GM18519 (cell line): ENCODE measurements around the gene TAF11L11.
"Not testable (repeated sequence)": the region's sequence is repeated elsewhere in the genome, so short reads cannot be mapped to it uniquely, and the experiment has no call there.

ENCODE experiments used
- ATAC-seq: cut with Tn5 transposase; IDR thresholded peaks from one replicate; pipeline ENCODE4 v1.9.1; 2021; ENCODE audit warnings: mild to moderate bottlenecking, moderate library complexity; ENCODE audit not compliant: unreplicated experiment, low FRiP score

Gene TAF11L11

DNA sequence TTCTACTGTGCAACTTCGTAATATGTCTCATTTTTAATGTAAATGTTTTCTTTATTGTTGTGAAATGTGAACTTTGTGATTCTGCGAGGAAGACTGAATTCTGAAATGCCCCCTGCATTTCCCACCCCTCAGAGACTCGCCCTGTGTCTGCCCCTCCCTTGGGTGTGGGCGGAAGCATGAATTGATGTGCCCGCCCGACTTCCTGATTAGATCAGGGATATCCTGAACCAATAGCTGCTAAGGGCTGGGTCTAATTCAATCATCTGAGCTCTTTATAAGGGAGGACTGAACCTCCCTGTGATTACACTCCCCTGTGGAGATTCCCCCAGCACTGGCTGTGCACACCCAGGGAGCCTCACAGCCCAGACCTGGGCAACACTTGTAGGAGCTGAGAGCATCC is at the start of gene TAF11L11:
Gene TAF11L11, plus strand, starts transcription at position 304 of the 400 bp plus-strand sequence.
- not testable (repeated sequence) for ATAC-seq

DNA sequence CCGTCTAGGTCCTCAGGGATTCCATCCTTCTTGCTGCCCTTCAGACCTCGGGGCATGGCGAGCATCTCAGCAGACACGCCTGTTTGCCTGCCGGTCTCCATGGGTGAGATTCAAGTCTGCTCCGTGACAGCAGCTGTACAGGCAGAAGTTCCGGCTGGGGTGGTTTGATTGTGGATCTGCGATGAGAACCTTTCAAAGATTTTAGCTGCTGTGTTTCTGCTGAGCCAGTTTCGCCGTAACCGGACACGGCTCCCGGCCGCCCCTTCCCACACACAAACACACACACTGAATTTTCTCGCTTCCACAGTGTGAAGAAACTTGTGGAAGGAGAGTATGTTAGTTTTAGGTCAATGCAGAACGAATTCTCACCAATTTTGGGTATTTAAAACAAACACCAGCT is 18.3 kb upstream of the TAF11L11 start, which contains the start of gene TAF11L7:
Gene TAF11L7, minus strand, starts transcription at position 101 of the 400 bp plus-strand sequence.
- ATAC-seq, result not testable (repeated sequence)

DNA sequence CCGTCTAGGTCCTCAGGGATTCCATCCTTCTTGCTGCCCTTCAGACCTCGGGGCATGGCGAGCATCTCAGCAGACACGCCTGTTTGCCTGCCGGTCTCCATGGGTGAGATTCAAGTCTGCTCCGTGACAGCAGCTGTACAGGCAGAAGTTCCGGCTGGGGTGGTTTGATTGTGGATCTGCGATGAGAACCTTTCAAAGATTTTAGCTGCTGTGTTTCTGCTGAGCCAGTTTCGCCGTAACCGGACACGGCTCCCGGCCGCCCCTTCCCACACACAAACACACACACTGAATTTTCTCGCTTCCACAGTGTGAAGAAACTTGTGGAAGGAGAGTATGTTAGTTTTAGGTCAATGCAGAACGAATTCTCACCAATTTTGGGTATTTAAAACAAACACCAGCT is 13.1 kb upstream of the TAF11L11 start, which contains the start of gene TAF11L8:
Gene TAF11L8, minus strand, starts transcription at position 101 of the 400 bp plus-strand sequence.
- not testable (repeated sequence) for ATAC-seq

GRCh38 chr5:17594255-17594654 is 9.7 kb upstream of the TAF11L11 start, which contains the start of gene TAF11L9:
Gene TAF11L9, minus strand, starts transcription at chr5:17594394.
- not testable (repeated sequence) for ATAC-seq

- not testable (repeated sequence) for ATAC-seq
These were observed 6.3 kb upstream of the TAF11L11 start, which contains the start of gene TAF11L10 for GRCh38 chr5:17597728-17598127. Gene TAF11L10, minus strand, starts transcription at chr5:17597828.

DNA sequence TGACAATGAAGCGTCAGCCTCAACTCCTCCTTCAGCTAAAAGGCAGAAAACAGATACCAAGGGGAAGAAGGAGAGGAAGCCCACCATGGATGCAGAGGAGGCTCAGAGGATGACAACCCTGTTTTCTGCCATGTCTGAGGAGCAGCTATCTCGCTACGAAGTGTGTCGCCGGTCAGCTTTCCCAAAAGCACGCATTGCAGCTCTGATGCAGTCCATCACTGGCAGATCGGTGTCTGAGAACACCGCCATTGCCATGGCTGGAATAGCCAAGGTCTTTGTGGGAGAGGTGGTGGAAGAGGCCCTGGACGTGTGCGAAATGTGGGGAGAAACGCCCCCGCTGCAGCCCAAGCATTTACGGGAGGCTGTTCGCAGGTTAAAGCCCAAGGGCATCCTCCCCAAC is 968 bp downstream of the TAF11L11 start:
- no peak for ATAC-seq

- ATAC-seq, result not testable (repeated sequence)
These were observed 3.5 kb downstream of the TAF11L11 start for GRCh38 chr5:17607461-17607860.

- ATAC-seq, result not testable (repeated sequence)
These were observed 6.1 kb downstream of the TAF11L11 start, which contains the start of gene TAF11L12 for GRCh38 chr5:17610092-17610491. Gene TAF11L12, plus strand, starts transcription at chr5:17610392.

DNA sequence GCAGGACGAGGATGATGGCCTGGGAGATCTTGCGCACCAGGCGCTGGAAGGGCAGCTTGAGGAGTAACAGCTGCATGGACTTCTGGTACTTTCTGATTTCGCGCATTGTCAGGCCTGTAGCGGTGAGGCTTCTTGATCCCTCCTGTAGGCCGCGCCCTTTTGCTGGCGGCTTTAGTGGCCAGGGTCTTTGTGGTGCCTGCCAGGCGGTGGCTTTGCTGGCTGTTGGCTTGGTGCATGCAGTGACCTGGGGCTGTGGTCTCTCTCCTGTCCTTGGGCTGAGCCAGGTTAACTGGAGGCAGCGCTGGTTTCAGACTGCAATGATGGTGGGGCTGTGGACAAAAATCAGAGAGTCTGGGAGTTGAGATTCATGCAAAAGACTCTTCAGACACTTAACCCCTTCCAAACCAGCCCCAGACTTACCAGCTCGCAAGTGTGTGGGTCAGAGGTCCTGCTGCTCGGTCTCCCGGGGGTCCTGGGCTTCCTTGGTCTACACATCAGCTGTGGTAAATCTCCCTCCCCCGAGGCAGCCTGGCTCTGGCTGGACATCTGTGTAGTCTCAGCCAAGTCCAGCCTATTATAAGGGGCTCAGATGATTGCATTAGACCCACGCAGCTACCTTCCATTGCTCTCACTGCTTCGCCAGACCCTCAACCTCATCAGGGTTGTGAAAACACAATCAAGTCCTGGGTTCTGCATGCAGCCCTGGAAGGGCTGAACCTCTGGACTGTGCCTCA is 11.1 kb downstream of the TAF11L11 start:
- no peak for ATAC-seq

GRCh38 chr5:17619354-17619753 is 15.4 kb downstream of the TAF11L11 start:
- no peak for ATAC-seq

GRCh38 chr5:17620627-17621026 is 16.6 kb downstream of the TAF11L11 start:
- ATAC-seq, result no peak

GRCh38 chr5:17625686-17626085 is 21.7 kb downstream of the TAF11L11 start:
- ATAC-seq, result no peak

- ATAC-seq, result not testable (repeated sequence)
These were observed 27.8 kb downstream of the TAF11L11 start, which contains the start of gene TAF11L13 for GRCh38 chr5:17631788-17632187. Gene TAF11L13, plus strand, starts transcription at chr5:17632088.

- ATAC-seq, result no peak
These were observed 30.2 kb downstream of the TAF11L11 start, which contains the start of gene TAF11L14 for GRCh38 chr5:17634160-17634559. Gene TAF11L14, plus strand, starts transcription at chr5:17634460.

DNA sequence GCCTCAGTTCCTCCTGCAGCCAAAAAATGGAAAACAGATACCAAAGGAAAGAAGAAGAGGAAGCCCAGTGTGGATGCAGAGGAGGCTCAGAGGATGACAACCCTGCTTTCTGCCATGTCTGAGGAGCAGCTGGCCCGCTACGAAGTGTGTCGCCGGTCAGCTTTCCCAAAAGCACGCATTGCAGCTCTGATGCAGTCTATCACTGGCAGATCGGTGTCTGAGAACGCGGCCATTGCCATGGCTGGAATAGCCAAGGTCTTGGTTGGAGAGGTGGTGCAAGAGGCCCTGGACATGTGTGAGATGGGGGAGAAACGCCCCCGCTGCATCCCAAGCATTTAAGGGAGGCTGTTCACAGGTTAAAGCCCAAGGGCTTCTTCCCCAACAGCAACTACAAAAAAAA is 45.2 kb downstream of the TAF11L11 start:
- ATAC-seq, result not testable (repeated sequence)

DNA sequence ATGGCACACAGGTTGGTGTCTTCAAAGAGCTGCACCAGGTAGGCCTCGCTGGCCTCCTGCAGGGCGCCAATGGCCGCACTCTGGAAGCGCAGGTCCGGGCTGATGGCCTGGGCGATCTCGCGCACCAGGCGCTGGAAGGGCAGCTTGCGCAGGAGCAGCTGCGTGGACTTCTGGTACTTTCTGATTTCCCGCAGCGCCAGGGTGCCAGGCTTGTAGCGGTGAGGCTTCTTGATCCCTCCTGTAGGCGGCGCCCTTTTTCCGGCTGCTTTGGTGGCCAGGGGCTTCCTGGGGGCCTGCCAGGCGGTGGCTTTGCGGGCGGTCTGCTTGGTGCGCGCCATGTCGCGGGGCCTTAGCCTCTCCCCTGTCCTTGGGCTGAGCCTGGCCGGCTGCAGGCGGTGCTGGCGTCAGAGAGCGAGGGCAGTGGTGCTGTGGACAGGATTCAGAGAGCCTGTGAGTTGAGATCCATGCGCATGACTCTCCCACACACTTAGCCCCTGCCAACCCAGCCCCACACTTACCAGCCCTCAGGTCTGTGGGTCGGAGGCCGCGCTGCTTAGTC is 51.3 kb downstream of the TAF11L11 start:
- not testable (repeated sequence) for ATAC-seq
